Adrenal gland (tissue), 5 donors: ENCODE results near the gene RNF182.

Source experiments
- CTCF ChIP-seq, 6 experiments: fragments of 450-650 bp in 4 of 6; fragments of 200-600 bp in 2 of 6; sonication (generic) in 1 of 6; IDR thresholded peaks; 1 replicate in 5 of 6; 2 replicates in 1 of 6; pipeline versions ENCODE4 v1.5.1 to v1.8.0; 2016 to 2021; ENCODE audit warnings: antibody characterized with exemption in 6 of 6, mild to moderate bottlenecking in 2 of 6, moderate library complexity in 1 of 6
- POLR2A ChIP-seq, 2 donors: fragments of 450-650 bp; IDR thresholded peaks; one replicate each; pipeline ENCODE4 v1.6.1; 2017; ENCODE audit warnings: antibody characterized with exemption in 2 of 2, mild to moderate bottlenecking in 2 of 2, moderate library complexity in 1 of 2
- donor health status: DM: no; HTN: no; CAD: no.

- TF ChIP-seq CTCF (IDR thresholded peaks at IDR 0.05) (no peak), POLR2A (IDR thresholded peaks at IDR 0.05) (no peak)
Measured at GRCh38 chr6:13877051-13877450, 47.7 kb upstream of the RNF182 start.
